ENCODE measurements around the gene VWA2. TPM values are rescaled to one million over a fixed set of nuclear protein-coding genes. Genes with fewer than 3 reads are reported as not detected.
A peak's percentile ranks its signal among the peaks of the same experiment; 100 is the strongest.

The VWA2 gene
- total RNA-seq, 1 experiment from 2014 or later, result not detected

- H3K79me2 ChIP-seq (ENCODE audit: insufficient read depth, low read length), result no peaks in the 10 kb centered on the region
- no peaks in the 10 kb centered on the region for H3K9me3 ChIP-seq (ENCODE audit: control insufficient read depth in 1 of 2, insufficient read depth in 1 of 2, low read depth in 1 of 2, low read length in 2 of 2)
- RAD21 ChIA-PET (ENCODE audit: low non-redundant PET in 1 of 2, low total read pairs in 2 of 2, uncharacterized antibody in 2 of 2, unreplicated experiment in 2 of 2), result no interaction called here
- no peaks in the 10 kb centered on the region for H3K36me3 ChIP-seq (ENCODE audit: control insufficient read depth in 1 of 2, insufficient read depth in 2 of 2, low read length in 2 of 2)
- CTCF ChIA-PET, result interaction anchor here (0.6 kb wide), 1 partner anchor 213 kb away, joined by 3 read pairs; no protein-coding TSS in a partner anchor
- no peaks in the 10 kb centered on the region for H3K9me2 ChIP-seq (ENCODE audit: insufficient read depth)
- H4K20me1 ChIP-seq (ENCODE audit: insufficient read depth), result no peaks in the 10 kb centered on the region
- TF ChIP-seq TCF7L2 (IDR thresholded peaks at IDR 0.05; ENCODE audit: borderline replicate concordance, extremely low read depth, insufficient read depth, insufficient read length) (no peak), EZH2phosphoT487 (IDR thresholded peaks at IDR 0.05; ENCODE audit: borderline replicate concordance) (no peak), EGR1 (IDR thresholded peaks at IDR 0.05; ENCODE audit: low read depth) (no peak), MAX (IDR thresholded peaks at IDR 0.05) (no peak), POLR2A (IDR thresholded peaks at IDR 0.05; ENCODE audit: borderline replicate concordance, extremely low read depth, insufficient read depth, insufficient read length) (no peak), SRF (IDR thresholded peaks at IDR 0.05; ENCODE audit: low read depth) (no peak), FOSL1 (IDR thresholded peaks at IDR 0.05; ENCODE audit: low read depth) (no peak), YY1 (IDR thresholded peaks at IDR 0.05; ENCODE audit: extremely low read depth, insufficient replicate concordance, low read depth, low read length) (no peak), CEBPB (IDR thresholded peaks at IDR 0.05; ENCODE audit: low read depth) (no peak), JUND (IDR thresholded peaks at IDR 0.05) (no peak), POLR2AphosphoS5 (IDR thresholded peaks at IDR 0.05; ENCODE audit: low read depth, low read length) (no peak), ZNF274 (IDR thresholded peaks at IDR 0.05; ENCODE audit: low read depth, low read length) (no peak), REST (IDR thresholded peaks at IDR 0.05; ENCODE audit: low read depth) (no peak), EZH2 (IDR thresholded peaks at IDR 0.05) (no peak)
- TF ChIP-seq, protein P1, sequence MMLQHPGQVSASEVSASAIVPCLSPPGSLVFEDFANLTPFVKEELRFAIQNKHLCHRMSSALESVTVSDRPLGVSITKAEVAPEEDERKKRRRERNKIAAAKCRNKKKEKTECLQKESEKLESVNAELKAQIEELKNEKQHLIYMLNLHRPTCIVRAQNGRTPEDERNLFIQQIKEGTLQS (IDR thresholded peaks at IDR 0.05), result no peak
- TF ChIP-seq, protein P2, sequence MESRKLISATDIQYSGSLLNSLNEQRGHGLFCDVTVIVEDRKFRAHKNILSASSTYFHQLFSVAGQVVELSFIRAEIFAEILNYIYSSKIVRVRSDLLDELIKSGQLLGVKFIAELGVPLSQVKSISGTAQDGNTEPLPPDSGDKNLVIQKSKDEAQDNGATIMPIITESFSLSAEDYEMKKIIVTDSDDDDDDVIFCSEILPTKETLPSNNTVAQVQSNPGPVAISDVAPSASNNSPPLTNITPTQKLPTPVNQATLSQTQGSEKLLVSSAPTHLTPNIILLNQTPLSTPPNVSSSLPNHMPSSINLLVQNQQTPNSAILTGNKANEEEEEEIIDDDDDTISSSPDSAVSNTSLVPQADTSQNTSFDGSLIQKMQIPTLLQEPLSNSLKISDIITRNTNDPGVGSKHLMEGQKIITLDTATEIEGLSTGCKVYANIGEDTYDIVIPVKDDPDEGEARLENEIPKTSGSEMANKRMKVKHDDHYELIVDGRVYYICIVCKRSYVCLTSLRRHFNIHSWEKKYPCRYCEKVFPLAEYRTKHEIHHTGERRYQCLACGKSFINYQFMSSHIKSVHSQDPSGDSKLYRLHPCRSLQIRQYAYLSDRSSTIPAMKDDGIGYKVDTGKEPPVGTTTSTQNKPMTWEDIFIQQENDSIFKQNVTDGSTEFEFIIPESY (IDR thresholded peaks at IDR 0.05; ENCODE audit: extremely low read depth, insufficient replicate concordance, low read length), result no peak
- TF ChIP-seq, protein P3, sequence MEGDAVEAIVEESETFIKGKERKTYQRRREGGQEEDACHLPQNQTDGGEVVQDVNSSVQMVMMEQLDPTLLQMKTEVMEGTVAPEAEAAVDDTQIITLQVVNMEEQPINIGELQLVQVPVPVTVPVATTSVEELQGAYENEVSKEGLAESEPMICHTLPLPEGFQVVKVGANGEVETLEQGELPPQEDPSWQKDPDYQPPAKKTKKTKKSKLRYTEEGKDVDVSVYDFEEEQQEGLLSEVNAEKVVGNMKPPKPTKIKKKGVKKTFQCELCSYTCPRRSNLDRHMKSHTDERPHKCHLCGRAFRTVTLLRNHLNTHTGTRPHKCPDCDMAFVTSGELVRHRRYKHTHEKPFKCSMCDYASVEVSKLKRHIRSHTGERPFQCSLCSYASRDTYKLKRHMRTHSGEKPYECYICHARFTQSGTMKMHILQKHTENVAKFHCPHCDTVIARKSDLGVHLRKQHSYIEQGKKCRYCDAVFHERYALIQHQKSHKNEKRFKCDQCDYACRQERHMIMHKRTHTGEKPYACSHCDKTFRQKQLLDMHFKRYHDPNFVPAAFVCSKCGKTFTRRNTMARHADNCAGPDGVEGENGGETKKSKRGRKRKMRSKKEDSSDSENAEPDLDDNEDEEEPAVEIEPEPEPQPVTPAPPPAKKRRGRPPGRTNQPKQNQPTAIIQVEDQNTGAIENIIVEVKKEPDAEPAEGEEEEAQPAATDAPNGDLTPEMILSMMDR (IDR thresholded peaks at IDR 0.05 in 2 of 3, conservative IDR thresholded peaks at IDR 0.05 in 1 of 3; ENCODE audit: borderline replicate concordance in 1 of 3, insufficient read depth in 1 of 3, low read depth in 2 of 3, low read length in 2 of 3), result no peak
- H3K27ac ChIP-seq (ENCODE audit: low read depth, low read length), result no peak overlapping the region
- no peak overlapping the region for H2AFZ ChIP-seq (ENCODE audit: low read depth, low read length, poor library complexity, severe bottlenecking)
- H3K27me3 ChIP-seq (ENCODE audit: insufficient read depth, low read length), result no peaks in the 10 kb centered on the region
- POLR2A ChIA-PET, result no interaction called here
- no peak overlapping the region for H3K4me2 ChIP-seq (ENCODE audit: low read length)
- no peak overlapping the region for H3K4me3 ChIP-seq (replicated peaks in 1 of 2; ENCODE audit: low read depth in 1 of 2, low read length in 2 of 2)
- no peaks in the 10 kb centered on the region for H3K4me1 ChIP-seq (ENCODE audit: control insufficient read depth in 1 of 2, insufficient read depth in 2 of 2, low read length in 2 of 2)
- DNase-seq (ENCODE audit: low read depth, low spot score) (no peak), ATAC-seq (peak; percentile 46; the same call in 1 of the 2 replicates)
- intact Hi-C loops (cut with micrococcal nuclease), result no loop called here
- BruUV-seq (replicated peaks), result no TSS peak
- H3K9ac ChIP-seq (ENCODE audit: low read length), result no peak overlapping the region
Measured at GRCh38 chr10:114255227-114255626, 16.2 kb downstream of the VWA2 start.

All from HCT116 (cell line).